Neural cell (in vitro differentiated cells): ENCODE data around the gene PMM2. TPM values are rescaled to one million over a fixed set of nuclear protein-coding genes. Genes with fewer than 3 reads are reported as not detected.

Source experiments
- H2AFZ ChIP-seq: fragments of 200-600, 300-800 bp; sonication (generic), shearing (Covaris generic); 2 replicates; pipeline ENCODE4 v1.6.0; 2014; ENCODE audit warnings: low read depth, mild to moderate bottlenecking, antibody characterized with exemption, low read length, moderate library complexity
- H3F3A ChIP-seq: fragments of 200-600 bp; shearing (Covaris generic); 2 replicates; pipeline ENCODE4 v1.6.1; 2016; ENCODE audit warnings: mild to moderate bottlenecking, moderate library complexity, mixed read lengths, antibody characterized with exemption, low read length; ENCODE audit not compliant: insufficient read depth, poor library complexity, severe bottlenecking
- H3K27ac ChIP-seq: fragments of 200-600, 300-800 bp; sonication (generic), shearing (Covaris generic); 2 replicates; pipeline ENCODE4 v1.5.1; 2014; ENCODE audit warnings: mild to moderate bottlenecking, low read length, moderate library complexity
- H3K27me3 ChIP-seq: fragments of 300-800, 200-600 bp; sonication (generic), shearing (Covaris generic); 2 replicates; pipeline ENCODE4 v1.6.0; 2014; ENCODE audit warnings: mild to moderate bottlenecking, low read depth, low read length, moderate library complexity; ENCODE audit not compliant: insufficient read depth
- H3K36me3 ChIP-seq: fragments of 300-800, 200-600 bp; sonication (generic), shearing (Covaris generic); 2 replicates; pipeline ENCODE4 v1.5.1; 2014; ENCODE audit warnings: mild to moderate bottlenecking, antibody characterized with exemption, low read length, moderate library complexity; ENCODE audit not compliant: insufficient read depth
- H3K4me2 ChIP-seq: fragments of 300-800, 200-600 bp; sonication (generic), shearing (Covaris generic); 2 replicates; pipeline ENCODE4 v1.6.0; 2014; ENCODE audit warnings: mild to moderate bottlenecking, low read length
- H3K4me3 ChIP-seq: fragments of 300-800, 200-600 bp; sonication (generic), shearing (Covaris generic); 2 replicates; pipeline ENCODE4 v1.5.1; 2014; ENCODE audit warnings: mild to moderate bottlenecking, low read length, moderate library complexity
- H3K79me2 ChIP-seq: fragments of 200-600 bp; shearing (Covaris generic); replicated peaks from 2 replicates; pipeline ENCODE4 v1.6.0; 2014; ENCODE audit warnings: mild to moderate bottlenecking, low read length, moderate library complexity; ENCODE audit not compliant: insufficient read depth
- H3K9ac ChIP-seq: fragments of 300-800, 200-600 bp; sonication (generic), shearing (Covaris generic); 2 replicates; pipeline ENCODE4 v1.6.1; 2016; ENCODE audit warnings: mild to moderate bottlenecking, low read length, mixed read lengths
- H3K9me2 ChIP-seq: fragments of 200-600 bp; shearing (Covaris generic); 2 replicates; pipeline ENCODE4 v1.6.1; 2016; ENCODE audit warnings: mild to moderate bottlenecking, low read length, mixed read lengths; ENCODE audit not compliant: insufficient read depth
- H3K9me3 ChIP-seq: fragments of 200-600, 300-800 bp; sonication (generic), shearing (Covaris generic); 2 replicates; pipeline ENCODE4 v1.6.1; 2016; ENCODE audit warnings: mild to moderate bottlenecking, mixed run types, low read length, moderate library complexity, mixed read lengths
- H4K20me1 ChIP-seq: fragments of 200-600 bp; shearing (Covaris generic); 2 replicates; pipeline ENCODE4 v1.6.1; 2016; ENCODE audit warnings: mild to moderate bottlenecking, mixed run types; ENCODE audit not compliant: insufficient read depth
- EP300 ChIP-seq: fragments of 450-650 bp; conservative IDR thresholded peaks from 2 replicates; pipeline ENCODE4 v1.6.1; 2014; ENCODE audit warnings: antibody characterized with exemption, mild to moderate bottlenecking, moderate library complexity; ENCODE audit not compliant: poor library complexity, severe bottlenecking
- EZH2 ChIP-seq: fragments of 200-600, 300-800 bp; shearing (Covaris generic), sonication (generic); IDR thresholded peaks from 2 replicates; pipeline ENCODE4 v1.6.1; 2014; ENCODE audit warnings: antibody characterized with exemption, low read length, borderline replicate concordance, mild to moderate bottlenecking; ENCODE audit not compliant: insufficient read depth, poor library complexity, severe bottlenecking
- MXI1 ChIP-seq: fragments of 450-650 bp; conservative IDR thresholded peaks from 2 replicates; pipeline ENCODE4 v1.6.1; 2014; ENCODE audit warnings: antibody characterized with exemption, mild to moderate bottlenecking; ENCODE audit not compliant: poor library complexity, severe bottlenecking
- POLR2AphosphoS5 ChIP-seq: IDR thresholded peaks from 2 replicates; pipeline ENCODE4 v1.6.1; 2012
- RAD21 ChIP-seq: fragments of 450-650 bp; conservative IDR thresholded peaks from 2 replicates; pipeline ENCODE4 v1.6.1; 2014; ENCODE audit warnings: antibody characterized with exemption, mild to moderate bottlenecking, moderate library complexity
- SMC3 ChIP-seq: fragments of 450-650 bp; conservative IDR thresholded peaks from 2 replicates; pipeline ENCODE4 v1.6.1; 2014; ENCODE audit warnings: antibody characterized with exemption, mild to moderate bottlenecking, moderate library complexity; ENCODE audit not compliant: poor library complexity
- TAF1 ChIP-seq: IDR thresholded peaks from 2 replicates; pipeline ENCODE4 v1.6.1; 2012; ENCODE audit warnings: low read depth
- polyA plus RNA-seq: library from polyadenylated mRNA; depleted of rRNA; stranded (reverse); fragments of >200 nt; gene quantifications from 2 replicates; pipeline ENCODE4 v1.2.3, GENCODE V29; 2014
- TF ChIP-seq, protein P1 (sequence below): fragments of 450-650 bp; IDR thresholded peaks from 2 replicates; pipeline ENCODE4 v1.5.1; 2014; ENCODE audit warnings: antibody characterized with exemption, mild to moderate bottlenecking, moderate library complexity; ENCODE audit not compliant: poor library complexity, severe bottlenecking
- TF ChIP-seq, protein P2 (sequence below): IDR thresholded peaks from 2 replicates; pipeline ENCODE4 v1.6.1; 2012; ENCODE audit warnings: borderline replicate concordance

Gene PMM2
- polyA plus RNA-seq, 1 donor from 2014 or later = 20.2 TPM

DNA sequence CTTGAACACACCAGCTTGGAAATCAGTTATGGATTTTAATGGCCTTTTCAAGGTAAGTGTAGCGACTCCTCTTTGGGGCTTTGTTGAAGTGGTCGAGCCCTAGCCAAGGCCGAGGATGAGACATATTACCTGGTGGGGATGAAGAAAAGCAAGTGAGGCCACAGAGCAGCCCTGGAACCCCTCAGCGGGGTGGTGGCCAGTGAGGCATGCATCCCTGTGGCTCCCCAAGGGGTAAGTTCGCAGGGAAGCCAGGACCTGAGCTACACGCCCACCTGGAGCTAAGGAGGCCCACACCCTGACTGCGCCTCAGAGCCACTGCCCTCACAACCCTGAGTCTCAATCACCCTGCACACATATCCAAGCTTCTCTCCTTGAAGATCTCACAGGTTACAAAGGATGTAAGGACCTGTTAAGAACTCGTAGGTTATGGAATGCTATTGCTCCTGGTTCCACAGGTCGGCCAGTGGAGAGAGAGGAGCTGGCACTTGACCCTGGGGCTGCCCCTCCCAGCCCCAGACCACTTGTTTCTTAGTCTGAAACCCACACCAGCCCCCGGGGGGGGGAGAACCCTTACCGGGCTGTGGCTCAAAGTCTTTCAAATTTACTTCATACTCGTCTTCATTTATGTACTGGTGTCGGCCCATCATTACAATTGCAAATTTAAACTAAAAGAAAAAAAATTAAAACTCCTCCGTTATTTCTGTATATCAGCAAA lies 96.5 kb downstream of the PMM2 start:
- Histone ChIP-seq H3F3A (no peaks in the 10 kb centered on the region), H3K4me2 (no peak overlapping the region), H3K27me3 (no peaks in the 10 kb centered on the region), H3K36me3 (peaks cover 13% of the 10 kb centered on the region), H3K9me2 (no peaks in the 10 kb centered on the region), H3K27ac (no peak overlapping the region), H3K9me3 (no peaks in the 10 kb centered on the region), H3K9ac (no peak overlapping the region), H3K4me3 (no peak overlapping the region), H2AFZ (no peak overlapping the region), H4K20me1 (no peaks in the 10 kb centered on the region), H3K79me2 (no peaks in the 10 kb centered on the region)
- TF ChIP-seq POLR2AphosphoS5 (no peak), MXI1 (no peak), SMC3 (no peak), TAF1 (no peak)
- TF ChIP-seq, protein P1, sequence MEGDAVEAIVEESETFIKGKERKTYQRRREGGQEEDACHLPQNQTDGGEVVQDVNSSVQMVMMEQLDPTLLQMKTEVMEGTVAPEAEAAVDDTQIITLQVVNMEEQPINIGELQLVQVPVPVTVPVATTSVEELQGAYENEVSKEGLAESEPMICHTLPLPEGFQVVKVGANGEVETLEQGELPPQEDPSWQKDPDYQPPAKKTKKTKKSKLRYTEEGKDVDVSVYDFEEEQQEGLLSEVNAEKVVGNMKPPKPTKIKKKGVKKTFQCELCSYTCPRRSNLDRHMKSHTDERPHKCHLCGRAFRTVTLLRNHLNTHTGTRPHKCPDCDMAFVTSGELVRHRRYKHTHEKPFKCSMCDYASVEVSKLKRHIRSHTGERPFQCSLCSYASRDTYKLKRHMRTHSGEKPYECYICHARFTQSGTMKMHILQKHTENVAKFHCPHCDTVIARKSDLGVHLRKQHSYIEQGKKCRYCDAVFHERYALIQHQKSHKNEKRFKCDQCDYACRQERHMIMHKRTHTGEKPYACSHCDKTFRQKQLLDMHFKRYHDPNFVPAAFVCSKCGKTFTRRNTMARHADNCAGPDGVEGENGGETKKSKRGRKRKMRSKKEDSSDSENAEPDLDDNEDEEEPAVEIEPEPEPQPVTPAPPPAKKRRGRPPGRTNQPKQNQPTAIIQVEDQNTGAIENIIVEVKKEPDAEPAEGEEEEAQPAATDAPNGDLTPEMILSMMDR = no peak
- TF ChIP-seq, protein P2, sequence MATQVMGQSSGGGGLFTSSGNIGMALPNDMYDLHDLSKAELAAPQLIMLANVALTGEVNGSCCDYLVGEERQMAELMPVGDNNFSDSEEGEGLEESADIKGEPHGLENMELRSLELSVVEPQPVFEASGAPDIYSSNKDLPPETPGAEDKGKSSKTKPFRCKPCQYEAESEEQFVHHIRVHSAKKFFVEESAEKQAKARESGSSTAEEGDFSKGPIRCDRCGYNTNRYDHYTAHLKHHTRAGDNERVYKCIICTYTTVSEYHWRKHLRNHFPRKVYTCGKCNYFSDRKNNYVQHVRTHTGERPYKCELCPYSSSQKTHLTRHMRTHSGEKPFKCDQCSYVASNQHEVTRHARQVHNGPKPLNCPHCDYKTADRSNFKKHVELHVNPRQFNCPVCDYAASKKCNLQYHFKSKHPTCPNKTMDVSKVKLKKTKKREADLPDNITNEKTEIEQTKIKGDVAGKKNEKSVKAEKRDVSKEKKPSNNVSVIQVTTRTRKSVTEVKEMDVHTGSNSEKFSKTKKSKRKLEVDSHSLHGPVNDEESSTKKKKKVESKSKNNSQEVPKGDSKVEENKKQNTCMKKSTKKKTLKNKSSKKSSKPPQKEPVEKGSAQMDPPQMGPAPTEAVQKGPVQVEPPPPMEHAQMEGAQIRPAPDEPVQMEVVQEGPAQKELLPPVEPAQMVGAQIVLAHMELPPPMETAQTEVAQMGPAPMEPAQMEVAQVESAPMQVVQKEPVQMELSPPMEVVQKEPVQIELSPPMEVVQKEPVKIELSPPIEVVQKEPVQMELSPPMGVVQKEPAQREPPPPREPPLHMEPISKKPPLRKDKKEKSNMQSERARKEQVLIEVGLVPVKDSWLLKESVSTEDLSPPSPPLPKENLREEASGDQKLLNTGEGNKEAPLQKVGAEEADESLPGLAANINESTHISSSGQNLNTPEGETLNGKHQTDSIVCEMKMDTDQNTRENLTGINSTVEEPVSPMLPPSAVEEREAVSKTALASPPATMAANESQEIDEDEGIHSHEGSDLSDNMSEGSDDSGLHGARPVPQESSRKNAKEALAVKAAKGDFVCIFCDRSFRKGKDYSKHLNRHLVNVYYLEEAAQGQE = no peak

GRCh38 chr16:8894736-8895334 lies 97.2 kb downstream of the PMM2 start:
- Histone ChIP-seq H3K4me3 (no peak overlapping the region), H3K79me2 (no peaks in the 10 kb centered on the region), H3K4me2 (no peak overlapping the region), H4K20me1 (no peaks in the 10 kb centered on the region), H2AFZ (no peak overlapping the region), H3K36me3 (peaks cover 13% of the 10 kb centered on the region), H3K9me3 (no peaks in the 10 kb centered on the region), H3K9ac (no peak overlapping the region), H3K27ac (no peak overlapping the region), H3K9me2 (no peaks in the 10 kb centered on the region), H3K27me3 (no peaks in the 10 kb centered on the region), H3F3A (no peaks in the 10 kb centered on the region)
- TF ChIP-seq EP300 (no peak), SMC3 (no peak), TAF1 (no peak), MXI1 (no peak), RAD21 (no peak), EZH2 (no peak), POLR2AphosphoS5 (no peak)
- TF ChIP-seq, protein P2 = no peak
- TF ChIP-seq, protein P1 = no peak
